Panc1 (cell line): Measurements from ENCODE around the gene ZFYVE27. TPM values are rescaled to one million over a fixed set of nuclear protein-coding genes. Genes with fewer than 3 reads are reported as not detected.

Experiments
- ATAC-seq: fragments of 200-7000 bp; cut with Tn5 transposase; 2 replicates; pipeline ENCODE4 v1.9.1; 2020; ENCODE audit warnings: mild to moderate bottlenecking, moderate library complexity
- BruUV-seq: library from RNA; stranded (reverse); fragments of 400-500 nt; replicated peaks from 2 replicates; lab custom pipeline; 2021; lab: Mats Ljungman, UMichigan
- CTCF ChIA-PET: fragments of 300-600 bp; sonication (Branson Sonifier 250); formaldehyde crosslinking; loops from one replicate; lab custom pipeline; 2022; ENCODE audit warnings: antibody characterized with exemption; lab: Charles Lee
- POLR2A ChIA-PET: fragments of 300-600 bp; sonication (Branson Sonifier 250); formaldehyde crosslinking; loops from one replicate; lab custom pipeline; 2022; ENCODE audit warnings: antibody characterized with exemption; lab: Charles Lee
- DNase-seq: peaks from one replicate; pipeline ENCODE4 v3.0.0-alpha.2; 2010; ENCODE audit warnings: low read depth, low spot score
- H3K27ac ChIP-seq: 2 replicates; pipeline ENCODE4 v1.5.1; 2011; ENCODE audit warnings: mild to moderate bottlenecking, low read length, inconsistent platforms
- H3K27me3 ChIP-seq: fragments of 200-500 bp; sonication (Bioruptor generic); 2 replicates; pipeline ENCODE4 v1.6.0; 2014; ENCODE audit warnings: low read length, inconsistent platforms; ENCODE audit not compliant: control insufficient read depth, insufficient read depth
- H3K36me3 ChIP-seq: fragments of 200-500 bp; sonication (Bioruptor generic); 2 replicates; pipeline ENCODE4 v1.5.1; 2014; ENCODE audit warnings: inconsistent platforms, mild to moderate bottlenecking, low read length, moderate library complexity; ENCODE audit not compliant: control insufficient read depth, insufficient read depth
- H3K4me1 ChIP-seq: 2 replicates; pipeline ENCODE4 v1.5.1; 2011; ENCODE audit warnings: inconsistent platforms, mild to moderate bottlenecking, low read length, moderate library complexity; ENCODE audit not compliant: control insufficient read depth, insufficient read depth
- H3K4me3 ChIP-seq, 2 experiments: 2 replicates each; pipeline ENCODE4 v1.5.1; 2011 to 2012; ENCODE audit warnings: low read depth in 2 of 2, low read length in 2 of 2, mild to moderate bottlenecking in 2 of 2, inconsistent platforms in 1 of 2, moderate library complexity in 1 of 2
- H3K9me3 ChIP-seq: fragments of 200-500 bp; sonication (Bioruptor generic); 2 replicates; pipeline ENCODE4 v1.5.1; 2014; ENCODE audit warnings: low read depth, mild to moderate bottlenecking, inconsistent platforms, low read length, moderate library complexity; ENCODE audit not compliant: control insufficient read depth, insufficient read depth
- POLR2AphosphoS5 ChIP-seq: IDR thresholded peaks from 2 replicates; pipeline ENCODE4 v1.6.1; 2012; ENCODE audit warnings: mild to moderate bottlenecking, low read depth, low read length, moderate library complexity
- REST ChIP-seq, 2 experiments: IDR thresholded peaks; 2 replicates each; pipeline ENCODE4 v1.6.1; 2011 to 2012; ENCODE audit warnings: low read depth in 2 of 2, control low read depth in 1 of 2, low read length in 1 of 2, mild to moderate bottlenecking in 1 of 2, moderate library complexity in 1 of 2; ENCODE audit not compliant: insufficient read depth in 1 of 2
- SIN3A ChIP-seq: IDR thresholded peaks from 2 replicates; pipeline ENCODE4 v1.6.1; 2012; ENCODE audit warnings: low read depth, mild to moderate bottlenecking, low read length, moderate library complexity, borderline replicate concordance; ENCODE audit not compliant: insufficient read depth
- TCF7L2 ChIP-seq: IDR thresholded peaks from 2 replicates; pipeline ENCODE4 v1.6.1; 2011; ENCODE audit warnings: mild to moderate bottlenecking, low read depth, low read length, inconsistent platforms
- in situ Hi-C: cut with HindIII; loops from 2 replicates; pipeline ENCODE4 v1.10.0; 2016; ENCODE audit warnings: low sequenced_read_pairs, low pct_unique_long_range_greater_than_20kb
- intact Hi-C: fragments of 100-400 bp; cut with micrococcal nuclease; formaldehyde crosslinking; loops from one replicate; pipeline ENCODE4 v1.10.0; 2022; ENCODE audit not compliant: unreplicated experiment
- total RNA-seq: library from RNA; stranded (reverse); gene quantifications from one replicate; pipeline ENCODE4 v1.2.1, GENCODE V29; 2021; ENCODE audit not compliant: unreplicated experiment
- TF ChIP-seq, protein P1 (sequence below): fragments of 450-650 bp; IDR thresholded peaks from 2 replicates; pipeline ENCODE4 v1.5.1; 2017; ENCODE audit warnings: mild to moderate bottlenecking

Gene ZFYVE27
- total RNA-seq, 1 experiment from 2014 or later, result 37.9 TPM

DNA sequence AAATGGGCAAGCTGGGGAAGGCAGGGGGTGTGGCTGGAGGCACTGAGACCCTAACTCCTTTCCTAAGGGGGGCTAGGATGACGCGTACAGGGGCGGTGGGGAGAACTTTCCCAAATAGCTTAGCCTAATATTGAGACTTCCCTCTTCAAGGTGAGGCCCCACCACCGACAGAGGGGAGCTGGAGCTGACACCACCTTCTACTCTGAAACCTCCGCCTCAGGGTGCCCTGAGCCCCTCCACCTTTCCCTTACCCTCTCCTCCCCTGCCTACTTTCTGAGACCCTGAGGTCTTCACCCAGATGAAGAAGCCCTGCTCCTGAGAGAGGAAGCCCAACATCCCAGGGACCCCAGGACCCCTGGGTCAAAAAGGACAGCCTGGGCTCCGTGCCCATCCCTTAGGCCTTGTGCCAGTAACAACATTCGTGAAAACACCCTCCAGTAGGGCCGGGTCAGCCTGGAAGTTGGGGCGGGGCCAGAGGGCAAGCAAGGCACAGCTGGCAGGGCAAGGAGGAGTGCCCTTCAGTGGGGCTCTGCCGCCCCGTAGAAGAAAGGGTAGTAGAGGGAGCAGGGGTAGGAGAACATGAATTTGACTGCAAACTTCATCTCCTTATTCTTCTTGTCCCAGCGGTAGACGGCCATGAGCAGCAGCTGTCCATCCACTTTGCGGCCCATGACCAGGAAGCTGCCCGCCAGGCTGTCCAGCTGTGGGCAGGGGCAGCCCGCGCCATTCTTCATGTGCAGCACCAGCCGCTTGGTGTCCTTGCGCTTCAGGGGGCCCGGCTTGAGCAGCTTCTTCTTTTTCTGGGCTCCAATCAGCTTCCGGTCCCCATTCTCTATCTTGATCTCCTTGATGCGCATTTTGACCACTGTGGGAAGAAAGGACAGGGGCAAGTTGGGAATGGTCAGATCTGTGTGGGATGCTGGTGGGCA, 30.3 kb downstream of the ZFYVE27 start:
- intact Hi-C loops (no loop called here), in situ Hi-C loops (no loop called here)
- H3K36me3 ChIP-seq, result no peaks in the 10 kb centered on the region
- TF ChIP-seq SIN3A (no peak), REST (IDR thresholded peaks at IDR 0.05; ENCODE audit: insufficient read depth in 1 of 2, low read depth in 2 of 2, low read length in 1 of 2) (no peak), POLR2AphosphoS5 (no peak), TCF7L2 (no peak)
- TF ChIP-seq, protein P1, sequence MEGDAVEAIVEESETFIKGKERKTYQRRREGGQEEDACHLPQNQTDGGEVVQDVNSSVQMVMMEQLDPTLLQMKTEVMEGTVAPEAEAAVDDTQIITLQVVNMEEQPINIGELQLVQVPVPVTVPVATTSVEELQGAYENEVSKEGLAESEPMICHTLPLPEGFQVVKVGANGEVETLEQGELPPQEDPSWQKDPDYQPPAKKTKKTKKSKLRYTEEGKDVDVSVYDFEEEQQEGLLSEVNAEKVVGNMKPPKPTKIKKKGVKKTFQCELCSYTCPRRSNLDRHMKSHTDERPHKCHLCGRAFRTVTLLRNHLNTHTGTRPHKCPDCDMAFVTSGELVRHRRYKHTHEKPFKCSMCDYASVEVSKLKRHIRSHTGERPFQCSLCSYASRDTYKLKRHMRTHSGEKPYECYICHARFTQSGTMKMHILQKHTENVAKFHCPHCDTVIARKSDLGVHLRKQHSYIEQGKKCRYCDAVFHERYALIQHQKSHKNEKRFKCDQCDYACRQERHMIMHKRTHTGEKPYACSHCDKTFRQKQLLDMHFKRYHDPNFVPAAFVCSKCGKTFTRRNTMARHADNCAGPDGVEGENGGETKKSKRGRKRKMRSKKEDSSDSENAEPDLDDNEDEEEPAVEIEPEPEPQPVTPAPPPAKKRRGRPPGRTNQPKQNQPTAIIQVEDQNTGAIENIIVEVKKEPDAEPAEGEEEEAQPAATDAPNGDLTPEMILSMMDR, result no peak
- DNase-seq (no peak), ATAC-seq (no peak)
- H3K9me3 ChIP-seq, result no peaks in the 10 kb centered on the region
- BruUV-seq, result no TSS peak
- peaks cover 6% of the 10 kb centered on the region for H3K27me3 ChIP-seq
- H3K27ac ChIP-seq, result no peak overlapping the region
- no peak overlapping the region for H3K4me3 ChIP-seq
- CTCF ChIA-PET, result interaction anchor here (0.6 kb wide), 1 partner anchor 277 kb away, joined by 6 read pairs; no protein-coding TSS in a partner anchor
- H3K4me1 ChIP-seq, result 0 out of 2 replicates have a peak, but pooled peaks cover 3% of the 10 kb centered on the region
- POLR2A ChIA-PET, result no interaction called here

- BruUV-seq, result no TSS peak
- Histone ChIP-seq H3K9me3 (no peaks in the 10 kb centered on the region), H3K27ac (no peak overlapping the region), H3K27me3 (peaks cover 9% of the 10 kb centered on the region), H3K36me3 (no peaks in the 10 kb centered on the region), H3K4me3 (no peak overlapping the region), H3K4me1 (0 out of 2 replicates have a peak, but pooled peaks cover 3% of the 10 kb centered on the region)
- ChIA-PET POLR2A (no interaction called here), CTCF (no interaction called here)
- intact Hi-C loops (no loop called here), in situ Hi-C loops (no loop called here)
- TF ChIP-seq, protein P1, result no peak
- TF ChIP-seq REST (IDR thresholded peaks at IDR 0.05; ENCODE audit: insufficient read depth in 1 of 2, low read depth in 2 of 2, low read length in 1 of 2) (no peak), SIN3A (no peak), TCF7L2 (no peak), POLR2AphosphoS5 (no peak)
- DNase-seq (no peak), ATAC-seq (no peak)
Measured at GRCh38 chr10:97768322-97769315, 31.7 kb downstream of the ZFYVE27 start.
